HEK293T (cell line): Measurements from ENCODE around the gene ZMIZ1.

Experiments
- FOXM1 ChIP-seq: fragments of 450-650 bp; IDR thresholded peaks from 2 replicates; pipeline ENCODE4 v1.6.1; 2017; ENCODE audit warnings: mild to moderate bottlenecking, borderline replicate concordance
- PKNOX1 ChIP-seq: fragments of 450-650 bp; IDR thresholded peaks from 2 replicates; pipeline ENCODE4 v1.6.1; 2016

DNA sequence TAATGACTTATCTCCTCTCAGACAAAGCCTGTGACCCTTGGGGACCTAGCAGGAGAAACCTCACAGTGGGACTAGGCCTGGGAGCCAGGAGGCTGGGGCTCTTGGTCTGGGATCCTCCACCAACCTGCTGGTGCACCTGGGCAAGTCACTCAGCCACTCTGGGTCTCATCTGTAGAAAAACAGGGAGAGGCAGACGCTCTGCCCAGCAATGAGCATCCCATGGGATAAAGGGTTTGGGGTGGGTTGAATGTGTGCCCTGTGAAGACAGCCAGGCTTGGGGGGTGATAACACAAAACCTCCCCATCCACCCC lies 81.6 kb downstream of the ZMIZ1 start:
- TF ChIP-seq FOXM1 (no peak), PKNOX1 (no peak)
